Measurements from ENCODE around the gene TXNL1.

TXNL1 gene

DNA sequence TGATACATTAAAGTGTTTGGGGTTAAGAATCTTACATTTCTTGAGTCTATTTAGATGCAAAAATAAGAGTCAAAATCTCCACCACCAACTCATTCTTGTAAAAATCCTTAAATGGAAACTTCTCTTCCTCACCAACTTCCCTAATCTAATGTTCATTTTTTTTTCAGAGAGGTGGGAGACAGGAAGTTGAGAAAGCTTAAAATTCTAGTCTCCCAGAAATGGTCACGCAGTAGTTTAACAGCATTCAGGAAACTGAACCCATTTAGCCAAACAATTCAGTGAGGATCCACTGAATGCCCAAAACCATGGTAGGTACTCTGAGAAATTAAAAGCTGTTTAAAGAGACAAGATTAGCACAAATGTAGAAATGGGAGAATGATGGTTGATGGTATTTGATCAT is 69.0 kb downstream of the TXNL1 start:
- no peak for DNase-seq (ENCODE audit: low read depth in 3 of 3)

GRCh38 chr18:56568986-56569385 is 69.4 kb downstream of the TXNL1 start:
- DNase-seq (ENCODE audit: low read depth in 3 of 3): no peak

GRCh38 chr18:56565551-56566345 is 72.6 kb downstream of the TXNL1 start:
- no peak for DNase-seq (ENCODE audit: low read depth in 3 of 3)

DNA sequence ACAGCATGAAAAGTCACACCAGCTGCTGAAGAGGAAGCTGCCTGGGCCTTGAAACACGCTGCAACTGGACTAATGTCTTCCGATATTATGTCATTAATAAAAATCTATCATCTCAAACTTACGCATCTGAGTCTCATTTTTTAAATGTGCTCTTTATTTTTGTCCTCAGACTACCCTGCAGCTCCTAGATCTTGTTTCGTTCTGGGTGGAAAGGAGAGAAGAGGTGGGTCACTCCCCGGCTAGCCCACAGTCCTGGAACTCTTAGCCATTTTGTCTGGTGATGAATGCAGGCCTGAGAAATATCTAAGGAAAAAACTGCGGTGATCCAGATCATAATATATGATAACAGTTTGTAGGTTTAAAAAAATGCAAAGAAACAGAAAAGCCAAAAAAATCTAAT is 73.3 kb downstream of the TXNL1 start:
- DNase-seq (ENCODE audit: low read depth in 3 of 3): no peak

DNA sequence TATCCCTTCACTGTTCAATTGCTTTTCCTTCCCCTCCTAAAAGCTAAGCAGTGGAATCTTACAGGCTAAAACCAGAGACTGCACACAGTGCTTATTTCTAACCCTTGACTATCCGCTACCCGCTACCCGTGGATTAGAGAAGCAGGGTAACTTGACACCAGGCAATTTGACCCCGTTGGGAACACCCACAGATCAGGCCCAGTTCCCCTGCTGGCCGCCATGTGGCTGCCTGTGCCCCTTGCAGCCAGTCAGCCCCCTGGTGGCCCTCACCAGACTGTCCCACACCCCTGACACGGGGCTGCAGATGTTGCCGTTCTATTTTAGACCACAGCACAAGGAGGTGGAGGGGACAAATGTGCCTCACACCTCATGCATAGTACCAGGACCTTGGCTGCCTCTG is 74.8 kb downstream of the TXNL1 start:
- DNase-seq (ENCODE audit: low read depth in 3 of 3): no peak

DNA sequence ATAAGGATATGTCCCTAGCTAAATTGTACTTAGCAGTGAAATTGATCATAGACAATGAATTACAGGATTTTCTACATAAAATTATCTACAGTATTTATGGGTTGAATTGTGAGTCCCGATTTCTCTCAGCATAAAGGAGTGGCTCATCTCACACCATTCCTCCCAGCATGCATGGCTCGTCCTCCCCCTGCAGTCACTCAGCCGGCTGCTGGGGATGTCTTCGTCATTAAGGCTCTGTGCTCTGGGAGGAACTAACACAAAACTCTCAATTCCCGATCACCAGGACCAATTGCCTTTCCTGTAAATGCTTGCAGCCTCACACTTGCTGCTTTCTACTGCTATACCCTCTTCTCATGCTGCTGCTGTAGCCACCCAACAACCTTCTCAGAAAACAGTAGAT is 75.9 kb downstream of the TXNL1 start:
- no peak for DNase-seq (ENCODE audit: low read depth in 3 of 3)

GRCh38 chr18:56560992-56561391 is 77.4 kb downstream of the TXNL1 start:
- DNase-seq (ENCODE audit: low read depth in 3 of 3): no peak

DNA sequence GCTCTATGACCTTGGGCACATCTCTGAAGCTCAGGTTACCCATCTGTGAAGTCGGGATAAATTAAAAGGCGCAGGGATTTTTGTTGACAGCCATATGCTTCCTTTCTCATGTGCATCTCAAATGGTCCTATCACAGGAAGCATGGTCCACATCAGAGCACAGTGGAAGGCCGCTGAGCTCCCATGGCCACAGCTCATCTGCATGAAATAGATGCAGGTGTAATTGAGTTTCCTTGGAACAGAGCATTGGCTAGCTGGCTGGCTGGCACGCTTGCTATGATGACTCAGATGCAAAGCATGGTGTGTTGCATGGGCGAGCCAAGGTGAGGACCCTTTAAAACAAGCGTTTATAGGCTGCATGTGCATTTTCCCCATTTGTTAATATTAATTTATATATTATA is 79.3 kb downstream of the TXNL1 start:
- DNase-seq (ENCODE audit: low read depth in 3 of 3): no peak

DNA sequence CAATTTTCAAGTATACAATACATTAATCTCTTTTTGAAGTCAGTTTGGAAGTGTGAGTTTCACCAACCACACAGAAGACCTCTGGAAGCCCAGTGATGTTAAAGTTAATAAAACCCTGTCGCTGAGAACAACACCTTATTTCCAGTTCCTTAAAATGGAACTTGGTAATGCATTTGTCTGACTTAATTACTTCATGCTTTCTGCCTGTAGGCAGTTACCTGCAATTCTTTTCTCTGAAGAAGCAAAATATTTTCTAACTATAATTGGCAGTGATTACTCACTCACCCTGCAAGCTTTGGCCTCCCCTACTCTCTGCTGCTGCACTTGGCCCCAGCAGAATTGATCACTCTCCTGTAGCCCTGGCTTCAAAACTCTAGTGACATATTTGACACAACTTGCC is 81.5 kb downstream of the TXNL1 start:
- DNase-seq (ENCODE audit: low read depth in 3 of 3): no peak

DNA sequence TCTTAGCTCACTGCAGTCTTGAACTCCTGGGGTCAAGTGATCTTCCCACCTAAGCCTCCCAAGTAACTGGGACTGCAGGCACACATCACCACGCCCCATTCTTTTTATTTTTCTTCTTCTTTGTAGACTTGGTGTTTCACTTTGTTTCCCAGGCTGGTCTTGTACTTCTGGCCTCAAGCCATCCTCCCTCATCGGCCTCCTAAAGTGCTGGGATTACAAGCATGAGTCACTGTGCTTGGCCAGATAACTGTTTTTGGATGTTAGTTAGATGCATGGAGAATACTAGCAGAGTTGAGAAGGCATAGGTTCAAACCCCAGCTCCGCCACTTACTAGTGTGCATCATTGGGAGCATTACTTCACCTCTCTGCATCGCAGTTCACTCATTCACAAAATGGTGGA is 88.3 kb downstream of the TXNL1 start:
- DNase-seq (ENCODE audit: low read depth in 3 of 3): no peak
